ENCODE data around the gene C2orf76. TPM values are rescaled to one million over a fixed set of nuclear protein-coding genes. Genes with fewer than 3 reads are reported as not detected.

C2orf76 gene
- polyA plus RNA-seq, 1 donor from 2014 or later = 37.7 TPM

DNA sequence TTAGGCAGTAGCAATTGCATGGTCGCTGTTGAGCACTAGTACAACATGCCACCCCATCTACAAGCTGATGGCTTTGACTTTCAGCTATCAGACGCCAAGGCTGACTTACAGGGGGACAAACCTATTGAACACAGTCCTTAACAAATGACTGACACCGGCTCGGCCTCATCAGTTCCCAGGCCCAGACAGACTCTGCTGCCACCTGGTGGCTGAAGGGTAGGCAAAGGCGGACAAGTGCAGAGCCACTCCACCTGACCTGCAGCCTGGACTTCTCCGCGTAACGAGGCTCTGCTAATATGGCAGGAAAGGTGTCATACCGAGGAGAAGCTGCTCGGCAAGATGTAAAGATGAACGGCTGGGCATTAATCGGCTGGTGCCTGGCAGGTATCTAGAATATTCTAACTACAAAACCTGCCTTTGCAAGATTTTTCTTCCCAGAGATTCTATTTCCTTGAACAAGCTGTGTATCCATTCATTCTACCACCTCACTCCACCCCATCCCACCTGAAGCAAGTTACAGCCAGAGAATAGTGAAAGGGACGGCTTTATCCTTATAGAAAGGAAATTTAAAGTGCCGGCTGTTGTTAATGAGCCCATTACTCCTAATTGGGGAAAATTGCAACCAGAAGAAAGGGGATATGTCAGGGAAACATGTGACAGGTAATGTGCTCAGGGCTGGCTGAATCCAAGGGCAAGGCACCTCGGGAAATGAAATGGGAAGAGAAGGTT lies 75.6 kb downstream of the C2orf76 start:
- Histone ChIP-seq H3K27me3 (ENCODE audit: insufficient read depth, low read depth, low read length) (no peaks in the 10 kb centered on the region), H2AFZ (ENCODE audit: low read depth, low read length) (no peak overlapping the region), H3K36me3 (ENCODE audit: insufficient read depth, low read length) (no peaks in the 10 kb centered on the region), H4K20me1 (ENCODE audit: insufficient read depth) (no peaks in the 10 kb centered on the region), H3K9me2 (ENCODE audit: insufficient read depth, low read length) (no peaks in the 10 kb centered on the region), H3K4me3 (ENCODE audit: low read length) (no peak overlapping the region), H3F3A (ENCODE audit: insufficient read depth, low read length, poor library complexity, severe bottlenecking) (no peaks in the 10 kb centered on the region), H3K79me2 (replicated peaks; ENCODE audit: insufficient read depth, low read length) (no peaks in the 10 kb centered on the region), H3K4me2 (ENCODE audit: low read length) (no peak overlapping the region), H3K27ac (ENCODE audit: low read length) (no peak overlapping the region), H3K9me3 (ENCODE audit: low read length) (no peaks in the 10 kb centered on the region), H3K9ac (ENCODE audit: low read length) (no peak overlapping the region)
- no peak for TF ChIP-seq EZH2 (IDR thresholded peaks at IDR 0.05; ENCODE audit: borderline replicate concordance, insufficient read depth, low read length, poor library complexity, severe bottlenecking)
- TF ChIP-seq EP300 (conservative IDR thresholded peaks at IDR 0.05; ENCODE audit: poor library complexity, severe bottlenecking) = no peak
- no peak for TF ChIP-seq TAF1 (IDR thresholded peaks at IDR 0.05; ENCODE audit: low read depth)
- no peak for TF ChIP-seq POLR2AphosphoS5 (IDR thresholded peaks at IDR 0.05)
- TF ChIP-seq, protein P1, sequence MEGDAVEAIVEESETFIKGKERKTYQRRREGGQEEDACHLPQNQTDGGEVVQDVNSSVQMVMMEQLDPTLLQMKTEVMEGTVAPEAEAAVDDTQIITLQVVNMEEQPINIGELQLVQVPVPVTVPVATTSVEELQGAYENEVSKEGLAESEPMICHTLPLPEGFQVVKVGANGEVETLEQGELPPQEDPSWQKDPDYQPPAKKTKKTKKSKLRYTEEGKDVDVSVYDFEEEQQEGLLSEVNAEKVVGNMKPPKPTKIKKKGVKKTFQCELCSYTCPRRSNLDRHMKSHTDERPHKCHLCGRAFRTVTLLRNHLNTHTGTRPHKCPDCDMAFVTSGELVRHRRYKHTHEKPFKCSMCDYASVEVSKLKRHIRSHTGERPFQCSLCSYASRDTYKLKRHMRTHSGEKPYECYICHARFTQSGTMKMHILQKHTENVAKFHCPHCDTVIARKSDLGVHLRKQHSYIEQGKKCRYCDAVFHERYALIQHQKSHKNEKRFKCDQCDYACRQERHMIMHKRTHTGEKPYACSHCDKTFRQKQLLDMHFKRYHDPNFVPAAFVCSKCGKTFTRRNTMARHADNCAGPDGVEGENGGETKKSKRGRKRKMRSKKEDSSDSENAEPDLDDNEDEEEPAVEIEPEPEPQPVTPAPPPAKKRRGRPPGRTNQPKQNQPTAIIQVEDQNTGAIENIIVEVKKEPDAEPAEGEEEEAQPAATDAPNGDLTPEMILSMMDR (IDR thresholded peaks at IDR 0.05; ENCODE audit: poor library complexity, severe bottlenecking) = peak; percentile 93
- no peak for TF ChIP-seq MXI1 (conservative IDR thresholded peaks at IDR 0.05; ENCODE audit: poor library complexity, severe bottlenecking)
- TF ChIP-seq, protein P2, sequence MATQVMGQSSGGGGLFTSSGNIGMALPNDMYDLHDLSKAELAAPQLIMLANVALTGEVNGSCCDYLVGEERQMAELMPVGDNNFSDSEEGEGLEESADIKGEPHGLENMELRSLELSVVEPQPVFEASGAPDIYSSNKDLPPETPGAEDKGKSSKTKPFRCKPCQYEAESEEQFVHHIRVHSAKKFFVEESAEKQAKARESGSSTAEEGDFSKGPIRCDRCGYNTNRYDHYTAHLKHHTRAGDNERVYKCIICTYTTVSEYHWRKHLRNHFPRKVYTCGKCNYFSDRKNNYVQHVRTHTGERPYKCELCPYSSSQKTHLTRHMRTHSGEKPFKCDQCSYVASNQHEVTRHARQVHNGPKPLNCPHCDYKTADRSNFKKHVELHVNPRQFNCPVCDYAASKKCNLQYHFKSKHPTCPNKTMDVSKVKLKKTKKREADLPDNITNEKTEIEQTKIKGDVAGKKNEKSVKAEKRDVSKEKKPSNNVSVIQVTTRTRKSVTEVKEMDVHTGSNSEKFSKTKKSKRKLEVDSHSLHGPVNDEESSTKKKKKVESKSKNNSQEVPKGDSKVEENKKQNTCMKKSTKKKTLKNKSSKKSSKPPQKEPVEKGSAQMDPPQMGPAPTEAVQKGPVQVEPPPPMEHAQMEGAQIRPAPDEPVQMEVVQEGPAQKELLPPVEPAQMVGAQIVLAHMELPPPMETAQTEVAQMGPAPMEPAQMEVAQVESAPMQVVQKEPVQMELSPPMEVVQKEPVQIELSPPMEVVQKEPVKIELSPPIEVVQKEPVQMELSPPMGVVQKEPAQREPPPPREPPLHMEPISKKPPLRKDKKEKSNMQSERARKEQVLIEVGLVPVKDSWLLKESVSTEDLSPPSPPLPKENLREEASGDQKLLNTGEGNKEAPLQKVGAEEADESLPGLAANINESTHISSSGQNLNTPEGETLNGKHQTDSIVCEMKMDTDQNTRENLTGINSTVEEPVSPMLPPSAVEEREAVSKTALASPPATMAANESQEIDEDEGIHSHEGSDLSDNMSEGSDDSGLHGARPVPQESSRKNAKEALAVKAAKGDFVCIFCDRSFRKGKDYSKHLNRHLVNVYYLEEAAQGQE (IDR thresholded peaks at IDR 0.05; ENCODE audit: borderline replicate concordance) = no peak
- TF ChIP-seq SMC3 (conservative IDR thresholded peaks at IDR 0.05; ENCODE audit: poor library complexity) = peak; percentile 96
- peak; percentile 90 for TF ChIP-seq RAD21 (conservative IDR thresholded peaks at IDR 0.05)

GRCh38 chr2:119289642-119290041 lies 77.0 kb downstream of the C2orf76 start:
- no peaks in the 10 kb centered on the region for H3F3A ChIP-seq (ENCODE audit: insufficient read depth, low read length, poor library complexity, severe bottlenecking)
- H3K4me3 ChIP-seq (ENCODE audit: low read length) = no peak overlapping the region
- H3K9ac ChIP-seq (ENCODE audit: low read length) = no peak overlapping the region
- H3K27ac ChIP-seq (ENCODE audit: low read length) = no peak overlapping the region
- no peaks in the 10 kb centered on the region for H3K36me3 ChIP-seq (ENCODE audit: insufficient read depth, low read length)
- H3K27me3 ChIP-seq (ENCODE audit: insufficient read depth, low read depth, low read length) = no peaks in the 10 kb centered on the region
- H3K9me2 ChIP-seq (ENCODE audit: insufficient read depth, low read length) = no peaks in the 10 kb centered on the region
- H3K4me2 ChIP-seq (ENCODE audit: low read length) = no peak overlapping the region
- no peak for TF ChIP-seq SMC3 (conservative IDR thresholded peaks at IDR 0.05; ENCODE audit: poor library complexity)
- H4K20me1 ChIP-seq (ENCODE audit: insufficient read depth) = no peaks in the 10 kb centered on the region
- no peaks in the 10 kb centered on the region for H3K9me3 ChIP-seq (ENCODE audit: low read length)
- H2AFZ ChIP-seq (ENCODE audit: low read depth, low read length) = no peak overlapping the region
- no peaks in the 10 kb centered on the region for H3K79me2 ChIP-seq (replicated peaks; ENCODE audit: insufficient read depth, low read length)
